Mucosa of rectum (tissue), 2 donors: ENCODE results near the gene SLC6A11.

Source experiments
- H3K27ac ChIP-seq, 2 donors: one replicate each; pipeline ENCODE4 v1.7.0; 2013; ENCODE audit warnings: inconsistent platforms in 2 of 2, low read depth in 2 of 2, low read length in 2 of 2
- H3K27me3 ChIP-seq, 2 donors: one replicate each; pipeline ENCODE4 v1.7.0; 2013; ENCODE audit warnings: low read length in 2 of 2; ENCODE audit not compliant: control insufficient read depth in 2 of 2, insufficient read depth in 2 of 2
- H3K36me3 ChIP-seq, 2 donors: one replicate each; pipeline ENCODE4 v1.7.0; 2013; ENCODE audit warnings: low read length in 2 of 2; ENCODE audit not compliant: control insufficient read depth in 2 of 2, insufficient read depth in 2 of 2
- H3K4me1 ChIP-seq, 2 donors: one replicate each; pipeline ENCODE4 v1.7.0; 2013; ENCODE audit warnings: low read length in 2 of 2, mild to moderate bottlenecking in 1 of 2; ENCODE audit not compliant: control insufficient read depth in 2 of 2, insufficient read depth in 2 of 2
- H3K4me3 ChIP-seq, 2 donors: one replicate each; pipeline ENCODE4 v1.7.0; 2013; ENCODE audit warnings: low read length in 2 of 2
- H3K9ac ChIP-seq, 2 donors: one replicate each; pipeline ENCODE4 v1.7.0; 2013; ENCODE audit warnings: low read length in 2 of 2, low read depth in 1 of 2, mild to moderate bottlenecking in 1 of 2
- H3K9me3 ChIP-seq, 2 donors: one replicate each; pipeline ENCODE4 v1.7.0; 2013; ENCODE audit warnings: low read length in 2 of 2; ENCODE audit not compliant: control insufficient read depth in 2 of 2
- donor health status: healthy.
- donor health status: Normal muscosa, but diverticular disease.

SLC6A11 gene

DNA sequence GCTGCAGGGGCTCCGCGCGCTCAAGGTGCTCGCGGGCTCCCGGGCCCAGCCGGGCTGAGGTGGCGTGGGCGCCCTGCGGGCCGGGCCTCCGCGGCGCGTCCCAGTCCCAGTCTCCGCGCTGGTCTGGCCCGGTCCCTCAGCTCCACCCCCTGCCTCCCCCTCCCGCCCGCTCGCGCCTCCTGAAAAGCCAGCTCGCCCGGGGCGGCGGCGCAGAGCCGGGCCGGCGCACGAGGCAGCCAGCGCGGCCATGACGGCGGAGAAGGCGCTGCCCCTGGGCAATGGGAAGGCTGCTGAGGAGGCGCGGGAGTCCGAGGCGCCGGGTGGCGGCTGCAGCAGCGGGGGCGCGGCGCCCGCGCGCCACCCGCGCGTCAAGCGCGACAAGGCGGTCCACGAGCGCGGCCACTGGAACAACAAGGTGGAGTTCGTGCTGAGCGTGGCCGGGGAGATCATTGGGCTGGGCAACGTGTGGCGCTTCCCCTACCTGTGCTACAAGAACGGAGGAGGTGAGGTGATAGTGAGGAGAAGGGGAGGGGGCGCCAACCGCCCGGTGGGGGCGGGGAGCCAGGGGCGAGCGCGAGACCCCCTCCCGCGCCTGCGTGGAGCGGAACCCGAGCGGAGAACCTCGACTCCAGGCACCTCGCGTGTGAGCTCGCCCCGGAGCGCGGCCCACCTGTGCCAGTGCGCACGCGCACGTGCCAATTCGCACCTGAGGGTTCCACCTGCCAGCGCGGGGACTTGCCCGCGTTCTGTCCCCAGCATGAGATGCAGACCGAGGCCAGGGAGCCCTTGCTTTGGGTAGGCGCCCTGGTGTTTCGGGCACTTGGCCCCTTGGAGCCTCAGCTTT lies at the start of gene SLC6A11:
Gene SLC6A11 (plus strand): TSS at position 210 of the 844 bp plus-strand sequence. CDS start 38 bp downstream, at position 248.
- Histone ChIP-seq H3K9ac (no peak within 1 kb of the TSS), H3K9me3 (no peaks in the 10 kb centered on the region), H3K4me1 (no peaks in the 10 kb centered on the region), H3K27me3 (peaks cover 6% of the 10 kb centered on the region in 2 donors), H3K4me3 (no peak within 1 kb of the TSS), H3K36me3 (no peaks in the 10 kb centered on the region), H3K27ac (no peak within 1 kb of the TSS)

DNA sequence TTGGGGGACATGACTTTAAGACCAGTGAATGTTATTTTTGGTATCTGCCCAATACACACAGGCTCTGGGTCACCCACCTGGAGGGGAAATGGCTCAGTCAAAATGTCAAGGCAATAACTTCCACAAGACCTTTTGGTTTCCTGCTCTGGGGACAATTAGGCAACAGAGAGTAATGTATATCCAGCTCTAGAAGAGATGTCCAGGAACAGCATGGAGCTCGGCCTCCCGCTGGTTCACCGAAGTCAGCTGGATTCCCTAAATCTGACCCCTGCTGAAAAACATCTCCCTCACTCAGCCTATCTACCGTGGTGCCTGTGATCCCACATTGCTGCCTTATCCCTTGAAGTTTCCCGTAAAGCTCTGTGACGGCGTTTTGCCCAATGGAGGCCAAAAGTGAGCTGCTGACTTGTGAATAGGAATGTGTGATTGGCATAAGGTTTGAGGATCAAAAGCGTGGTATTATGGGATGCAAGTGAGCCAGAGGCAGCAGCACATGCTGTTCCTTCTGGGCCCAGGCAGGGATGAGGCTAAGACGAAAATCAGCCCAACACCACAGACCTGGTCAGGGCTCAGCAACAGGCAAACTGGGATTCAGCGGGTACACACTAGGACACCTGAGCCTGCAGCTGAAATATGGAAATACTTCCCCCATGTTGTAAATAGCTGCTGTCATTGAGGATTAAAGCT lies 47.2 kb upstream of the SLC6A11 start:
- no peak overlapping the region for H3K9ac ChIP-seq
- no peak overlapping the region for H3K27ac ChIP-seq
- no peaks in the 10 kb centered on the region for H3K36me3 ChIP-seq
- H3K27me3 ChIP-seq: no peaks in the 10 kb centered on the region
- no peaks in the 10 kb centered on the region for H3K9me3 ChIP-seq
- H3K4me1 ChIP-seq: no peaks in the 10 kb centered on the region
- H3K4me3 ChIP-seq: no peak overlapping the region

DNA sequence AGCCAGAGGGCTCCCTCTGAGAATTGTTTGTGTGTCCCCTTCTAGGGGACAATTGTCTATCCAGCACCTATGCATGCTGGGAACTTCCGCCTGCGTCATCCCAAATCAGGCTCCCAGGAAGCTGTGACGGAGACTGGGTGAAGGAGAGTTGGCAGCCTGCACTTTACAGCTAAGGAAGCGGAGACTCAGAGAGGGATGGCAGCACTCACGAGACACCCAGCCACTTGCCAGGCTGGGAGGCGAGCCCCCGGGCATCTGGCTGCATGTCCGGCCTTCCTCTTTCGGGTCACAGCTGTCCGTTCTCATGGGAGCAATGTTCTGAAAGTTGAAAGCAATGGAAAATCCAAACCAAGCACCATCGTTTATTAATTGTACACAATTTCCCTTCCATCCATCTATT lies 45.5 kb upstream of the SLC6A11 start:
- Histone ChIP-seq H3K4me3 (no peak overlapping the region), H3K4me1 (no peaks in the 10 kb centered on the region), H3K9me3 (no peaks in the 10 kb centered on the region), H3K27ac (no peak overlapping the region), H3K9ac (no peak overlapping the region), H3K27me3 (peaks cover 0 to under 1% of the 10 kb centered on the region in 2 donors), H3K36me3 (no peaks in the 10 kb centered on the region)

DNA sequence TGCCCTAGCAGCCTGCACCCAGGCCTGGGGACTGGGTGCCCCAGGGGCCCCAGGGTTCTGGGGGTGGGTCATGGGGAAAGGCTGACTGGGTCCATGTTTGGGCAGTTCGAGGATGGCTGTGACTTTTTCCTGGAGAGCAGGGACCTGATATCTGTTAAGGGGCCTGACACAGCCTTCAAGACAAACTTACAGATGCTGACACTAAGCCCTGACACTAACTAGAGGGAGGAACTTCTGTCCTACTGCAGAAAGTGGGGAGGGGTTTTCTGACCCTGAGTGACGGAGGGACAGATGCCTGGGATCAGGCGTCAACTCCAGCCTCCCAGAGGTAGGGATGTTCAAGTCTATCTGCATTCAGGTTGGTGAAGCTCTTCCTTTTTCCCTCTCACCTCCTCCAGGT lies 45.0 kb upstream of the SLC6A11 start:
- Histone ChIP-seq H3K27ac (no peak overlapping the region), H3K36me3 (no peaks in the 10 kb centered on the region), H3K9ac (no peak overlapping the region), H3K27me3 (peaks cover 0 to 5% of the 10 kb centered on the region in 2 donors), H3K4me3 (no peak overlapping the region), H3K9me3 (no peaks in the 10 kb centered on the region), H3K4me1 (no peaks in the 10 kb centered on the region)

DNA sequence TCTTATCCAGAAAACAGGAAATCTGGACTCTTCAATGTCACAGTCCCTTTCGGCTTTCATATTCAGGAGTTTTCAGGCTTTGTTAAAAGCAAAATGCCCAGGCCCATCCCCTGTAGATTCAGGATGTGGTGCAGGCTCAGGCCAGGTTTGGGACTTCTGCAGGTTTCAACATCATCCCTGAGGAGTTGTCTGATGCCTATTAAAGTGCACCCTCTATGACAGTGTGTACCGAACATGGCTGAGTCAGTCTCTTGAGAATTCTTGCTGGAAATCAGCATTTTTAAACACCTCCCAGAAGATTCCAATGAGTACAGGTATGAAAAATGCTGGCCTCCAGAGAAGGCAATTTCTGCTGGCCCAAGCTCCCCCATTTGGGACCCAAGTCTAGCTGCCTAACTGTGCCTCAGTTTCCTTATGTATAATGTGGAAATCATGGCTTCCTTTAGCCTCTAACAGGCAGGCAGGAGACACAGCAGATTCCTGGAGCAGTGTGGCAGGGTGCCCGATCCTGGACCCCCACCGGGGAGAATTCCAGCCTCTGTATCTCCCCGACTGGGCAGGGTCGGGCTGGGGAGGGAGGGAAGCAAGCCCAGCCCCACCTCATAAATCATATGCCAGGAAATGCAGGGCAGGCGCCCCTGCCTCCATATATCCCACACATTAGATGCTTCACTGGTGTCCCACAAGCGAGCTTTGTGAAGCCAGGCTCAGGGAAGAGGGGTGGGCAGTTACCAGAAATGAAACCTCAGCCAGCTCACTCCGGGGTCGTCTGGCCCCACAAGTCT lies 44.4 kb upstream of the SLC6A11 start:
- Histone ChIP-seq H3K36me3 (no peaks in the 10 kb centered on the region), H3K27ac (no peak overlapping the region), H3K4me1 (no peaks in the 10 kb centered on the region), H3K27me3 (peaks cover 0 to 5% of the 10 kb centered on the region in 2 donors), H3K9me3 (no peaks in the 10 kb centered on the region), H3K4me3 (no peak overlapping the region), H3K9ac (no peak overlapping the region)

DNA sequence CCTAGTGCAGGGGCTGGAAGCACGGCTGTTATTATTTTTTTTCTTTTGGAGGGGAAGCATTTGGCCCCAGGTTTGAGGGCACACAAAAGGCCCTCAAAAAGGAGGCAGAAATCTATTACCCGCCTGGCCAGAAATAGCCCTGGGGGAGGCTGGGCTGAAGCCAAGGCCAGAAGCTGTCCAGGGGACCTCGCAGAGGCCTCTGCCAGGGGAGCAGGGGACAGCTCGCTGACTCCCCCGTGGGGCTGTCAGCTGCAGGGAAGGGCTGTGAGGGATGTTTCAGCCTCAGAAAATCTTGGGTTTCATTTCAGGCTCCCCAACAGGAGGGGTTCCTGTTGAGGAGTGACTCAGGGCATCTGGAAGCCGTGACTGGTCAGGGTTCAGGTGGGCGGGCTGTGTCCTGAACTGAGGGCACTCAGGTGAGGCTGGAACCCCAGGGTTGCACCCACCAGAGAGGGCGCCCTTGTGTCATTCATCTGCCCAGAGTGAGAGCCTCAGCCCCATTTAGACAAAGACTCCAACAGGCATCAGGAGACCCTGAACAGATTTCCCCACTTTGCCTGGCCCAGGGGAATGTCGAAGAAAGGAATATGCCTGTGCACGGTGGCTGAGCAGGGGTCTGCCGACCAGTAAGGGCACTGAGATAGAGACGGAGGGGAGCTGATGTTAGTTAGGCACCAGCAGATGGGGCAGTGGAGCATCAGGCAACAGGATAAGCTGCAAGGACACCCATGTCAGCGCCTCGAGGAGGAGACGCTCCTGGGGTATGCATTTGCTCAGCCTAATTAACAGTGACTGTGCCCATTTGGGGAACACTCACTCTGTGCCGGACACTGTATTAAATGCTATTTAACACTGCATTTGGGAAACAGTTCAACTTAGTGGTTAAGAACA lies 43.5 kb upstream of the SLC6A11 start:
- H3K36me3 ChIP-seq: no peaks in the 10 kb centered on the region
- no peak overlapping the region for H3K4me3 ChIP-seq
- H3K27me3 ChIP-seq: peaks cover 0 to 5% of the 10 kb centered on the region in 2 donors
- H3K27ac ChIP-seq: no peak overlapping the region
- no peak overlapping the region for H3K9ac ChIP-seq
- no peaks in the 10 kb centered on the region for H3K4me1 ChIP-seq
- no peaks in the 10 kb centered on the region for H3K9me3 ChIP-seq

DNA sequence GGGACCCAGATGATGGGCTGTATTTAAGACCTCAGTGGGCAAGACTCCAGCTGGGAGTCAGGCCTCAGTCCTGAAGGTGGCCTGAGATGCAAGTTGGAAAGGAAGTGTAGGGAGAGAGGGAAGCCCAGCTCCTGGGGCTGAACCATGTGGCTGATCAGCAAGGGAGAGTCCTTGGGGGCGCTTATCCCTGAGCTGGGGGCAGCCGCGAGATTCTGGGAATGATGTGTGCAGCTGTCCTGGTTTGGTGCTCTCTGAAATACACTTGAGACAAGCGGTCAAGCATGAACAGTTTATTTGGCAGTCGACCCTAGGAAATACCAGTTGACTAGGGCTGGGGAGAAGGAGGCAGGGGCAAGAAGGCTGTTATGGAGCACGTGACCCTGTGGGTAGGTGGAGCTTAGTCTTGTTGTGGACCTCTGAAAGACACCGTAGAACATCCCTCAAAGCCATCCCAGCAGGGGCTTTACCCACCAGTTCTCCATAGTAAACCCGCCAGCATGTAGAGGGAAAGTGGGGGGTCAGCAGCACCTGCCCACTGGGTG lies 41.8 kb upstream of the SLC6A11 start:
- Histone ChIP-seq H3K4me3 (no peak overlapping the region), H3K36me3 (no peaks in the 10 kb centered on the region), H3K27ac (no peak overlapping the region), H3K9ac (no peak overlapping the region), H3K27me3 (peaks cover 1 to 5% of the 10 kb centered on the region in 2 donors), H3K9me3 (no peaks in the 10 kb centered on the region), H3K4me1 (no peaks in the 10 kb centered on the region)

DNA sequence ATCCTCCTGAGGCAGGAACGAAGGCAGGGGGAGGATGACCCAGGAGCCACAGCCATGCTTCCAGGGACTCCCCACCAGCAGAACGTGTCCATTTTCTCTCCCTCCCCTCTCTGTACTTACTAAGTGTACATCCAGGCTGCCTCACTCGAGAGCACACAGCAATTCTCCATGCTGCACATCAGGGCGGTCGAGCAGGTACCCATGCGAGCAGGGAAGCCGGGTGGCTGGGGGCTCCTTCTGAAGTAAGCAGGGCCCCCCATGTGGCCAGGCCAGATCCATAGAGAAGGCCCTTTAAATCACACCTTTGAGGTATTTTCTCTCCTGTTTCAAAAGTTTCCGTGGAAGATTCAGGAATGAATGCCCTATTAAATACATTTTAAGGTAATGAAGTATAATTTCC lies 41.2 kb upstream of the SLC6A11 start:
- Histone ChIP-seq H3K9ac (no peak overlapping the region), H3K36me3 (no peaks in the 10 kb centered on the region), H3K4me3 (no peak overlapping the region), H3K27ac (no peak overlapping the region), H3K4me1 (no peaks in the 10 kb centered on the region), H3K27me3 (peaks cover 4 to 5% of the 10 kb centered on the region in 2 donors), H3K9me3 (no peaks in the 10 kb centered on the region)

DNA sequence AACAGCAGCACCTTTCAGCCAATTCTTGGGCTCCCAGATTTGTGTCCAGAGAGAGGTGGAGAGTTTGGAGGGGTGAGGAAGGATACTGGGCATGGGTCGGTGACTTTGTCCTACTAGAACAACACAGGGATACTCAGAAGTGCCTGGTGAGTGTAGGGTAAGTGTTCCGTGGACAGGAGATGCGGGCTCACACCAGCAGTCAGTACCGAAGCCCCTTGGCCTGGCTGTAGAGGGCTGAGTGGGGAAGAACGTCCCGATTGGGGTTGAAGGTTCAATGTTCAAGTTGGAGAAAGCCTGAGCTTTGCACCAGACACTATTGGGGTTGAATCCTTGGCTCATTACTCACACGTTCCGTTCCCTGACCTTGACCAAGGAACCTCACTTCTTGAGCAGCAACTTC lies 40.8 kb upstream of the SLC6A11 start:
- Histone ChIP-seq H3K27me3 (peaks cover 4 to 5% of the 10 kb centered on the region in 2 donors), H3K9ac (no peak overlapping the region), H3K36me3 (no peaks in the 10 kb centered on the region), H3K9me3 (no peaks in the 10 kb centered on the region), H3K27ac (no peak overlapping the region), H3K4me3 (no peak overlapping the region), H3K4me1 (no peaks in the 10 kb centered on the region)
